Natural killer cell treated with Interleukin-12 subunit alpha and Interleukin-12 subunit beta and Interleukin-15 and Interleukin-18, amount 100 ng/mL, for 72 hours (primary cell): ENCODE results near the gene STAMBPL1. TPM values are rescaled to one million over a fixed set of nuclear protein-coding genes. Genes with fewer than 3 reads are reported as not detected.
A peak's percentile ranks its signal among the peaks of the same experiment; 100 is the strongest.

Experiments
- ATAC-seq, 2 donors: fragments of 150-1000 bp; cut with Tn5 transposase in 1 of 2; sonication (Bioruptor Pico), chemical (Tn5 transposase) in 1 of 2; 2 replicates each; pipeline ENCODE4 v1.10.0; 2021
- DNase-seq: peaks from one replicate; pipeline ENCODE4 v3.0.0; 2022; ENCODE audit warnings: low spot score
- H3K27ac Mint-ChIP-seq, 2 donors: 1 replicate in 1 of 2; 2 replicates in 1 of 2; pipeline ENCODE4 v1.8.0; 2022; ENCODE audit warnings: mixed read lengths in 2 of 2, mild to moderate bottlenecking in 1 of 2, moderate library complexity in 1 of 2
- H3K27me3 Mint-ChIP-seq, 2 donors: 1 replicate in 1 of 2; 2 replicates in 1 of 2; pipeline ENCODE4 v1.8.0; 2022; ENCODE audit warnings: mixed read lengths in 2 of 2
- H3K36me3 Mint-ChIP-seq: one replicate; pipeline ENCODE4 v1.8.0; 2022; ENCODE audit warnings: mixed read lengths
- H3K4me1 Mint-ChIP-seq, 2 donors: 1 replicate in 1 of 2; 2 replicates in 1 of 2; pipeline ENCODE4 v1.8.0; 2022; ENCODE audit warnings: low read depth in 2 of 2, mixed read lengths in 2 of 2, mild to moderate bottlenecking in 1 of 2
- H3K4me3 Mint-ChIP-seq: one replicate; pipeline ENCODE4 v1.8.0; 2022; ENCODE audit warnings: mixed read lengths
- H3K9me3 Mint-ChIP-seq: 2 replicates; pipeline ENCODE4 v1.8.0; 2022; ENCODE audit warnings: mixed read lengths
- total RNA-seq, 2 donors: library from RNA; stranded (reverse); gene quantifications; one replicate each; pipeline ENCODE4 v1.2.3, GENCODE V29; 2022

Gene STAMBPL1
- total RNA-seq, 2 donors from 2014 or later = 21.0 to 37.6 TPM

DNA sequence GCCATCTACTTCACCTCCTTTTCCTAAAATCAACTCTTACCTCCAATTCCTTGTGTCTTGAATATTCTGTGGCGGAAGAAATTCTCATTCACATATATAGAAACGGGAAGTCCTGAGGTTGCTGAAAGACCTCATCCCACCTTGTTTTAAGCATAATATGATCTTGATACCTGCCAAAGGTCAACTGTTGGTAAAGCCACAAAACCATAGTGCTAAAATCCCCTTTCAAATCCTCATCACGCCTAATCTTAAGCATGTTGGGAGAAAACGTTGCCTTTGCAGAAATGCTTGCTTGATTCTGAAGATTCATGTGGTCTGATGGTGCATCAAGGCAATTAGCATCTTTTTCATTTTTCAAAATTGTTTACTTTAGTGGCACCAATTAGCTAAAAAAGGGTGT, 36.9 kb upstream of the STAMBPL1 start:
- Mint-ChIP-seq H3K36me3 (no peaks in the 10 kb centered on the region), H3K4me1 (peaks cover 7 to 10% of the 10 kb centered on the region in 2 donors), H3K9me3 (no peaks in the 10 kb centered on the region), H3K27ac (no peak overlapping the region), H3K27me3 (peaks cover 6 to 20% of the 10 kb centered on the region in 2 donors), H3K4me3 (no peak overlapping the region)
- ATAC-seq = no peak
- no peak for DNase-seq

GRCh38 chr10:88848499-88848898, 31.5 kb upstream of the STAMBPL1 start:
- Mint-ChIP-seq H3K9me3 (no peaks in the 10 kb centered on the region), H3K27ac (peak overlapping the region; percentile 73 to 82)
- ATAC-seq = peak; percentile 69 to 79

DNA sequence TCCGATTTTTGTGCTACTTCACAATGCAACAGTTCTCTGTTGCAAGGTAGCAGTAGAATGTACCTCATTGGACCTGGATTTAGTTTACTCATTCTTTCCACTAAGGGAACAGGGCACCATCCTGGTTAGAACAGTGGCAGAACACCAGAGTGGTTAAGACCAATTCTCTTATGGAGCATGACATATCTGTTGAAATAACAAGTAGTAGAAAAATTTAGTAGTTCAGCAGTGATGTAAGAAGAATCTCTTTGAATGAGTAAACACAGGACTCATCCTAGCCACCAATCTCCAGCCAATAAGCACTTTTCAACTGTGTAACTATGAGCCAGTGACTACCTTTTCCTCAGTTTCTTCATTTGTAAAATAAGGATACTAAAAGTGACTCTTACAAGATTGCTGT, 30.8 kb upstream of the STAMBPL1 start:
- peaks cover 25 to 31% of the 10 kb centered on the region in 2 donors for H3K4me1 Mint-ChIP-seq
- H3K9me3 Mint-ChIP-seq = no peaks in the 10 kb centered on the region
- ATAC-seq (peak; percentile 75 to 81), DNase-seq (no peak)
- peak overlapping the region; percentile 74 for H3K4me3 Mint-ChIP-seq
- peak overlapping the region; percentile 73 to 82 for H3K27ac Mint-ChIP-seq
- H3K36me3 Mint-ChIP-seq = no peaks in the 10 kb centered on the region
- peaks cover 4 to 14% of the 10 kb centered on the region in 2 donors for H3K27me3 Mint-ChIP-seq

More at GRCh38 chr10:88848499-88848898, 31.5 kb upstream of the STAMBPL1 start:
- Mint-ChIP-seq H3K4me3 (peak overlapping the region; percentile 74), H3K27me3 (peaks cover 6 to 20% of the 10 kb centered on the region in 2 donors), H3K4me1 (peaks cover 25 to 30% of the 10 kb centered on the region in 2 donors), H3K36me3 (no peaks in the 10 kb centered on the region)
- no peak for DNase-seq

DNA sequence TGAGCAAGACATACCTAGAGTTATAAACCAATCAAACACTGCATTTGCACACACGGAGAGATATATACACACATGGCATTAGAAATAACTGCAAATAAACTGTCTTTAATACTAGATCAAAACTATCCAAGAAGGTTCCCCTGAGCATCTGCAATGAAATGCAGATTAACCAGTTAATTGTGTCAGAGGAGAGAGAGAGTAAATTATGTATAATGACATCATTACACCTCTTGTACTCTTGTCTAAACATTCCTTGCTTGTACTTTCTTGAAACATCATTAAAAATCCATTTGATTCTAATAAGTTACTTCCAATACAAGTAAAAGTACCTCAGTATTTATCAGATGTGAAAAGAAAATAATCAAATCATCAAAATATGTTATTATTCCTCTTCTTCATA, 29.3 kb upstream of the STAMBPL1 start:
- ATAC-seq (no peak), DNase-seq (no peak)
- Mint-ChIP-seq H3K36me3 (no peaks in the 10 kb centered on the region), H3K27ac (no peak overlapping the region), H3K4me3 (no peak overlapping the region), H3K9me3 (no peaks in the 10 kb centered on the region), H3K4me1 (peaks cover 25 to 31% of the 10 kb centered on the region in 2 donors), H3K27me3 (peaks cover 0 to 4% of the 10 kb centered on the region in 2 donors)

- Mint-ChIP-seq H3K9me3 (no peaks in the 10 kb centered on the region), H3K36me3 (no peaks in the 10 kb centered on the region), H3K27ac (no peak within 1 kb of the TSS), H3K4me3 (peak within 1 kb of the TSS; percentile 28), H3K27me3 (no peaks in the 10 kb centered on the region), H3K4me1 (peaks cover 25 to 31% of the 10 kb centered on the region in 2 donors)
- DNase-seq (no peak), ATAC-seq (peak; percentile 67 to 71)
Measured at GRCh38 chr10:88851706-88852105, 28.3 kb upstream of the STAMBPL1 start, which contains the start of gene ANKRD22. TSS of gene ANKRD22 (minus strand) at chr10:88851844. CDS start at chr10:88851607, 237 bp downstream.

DNA sequence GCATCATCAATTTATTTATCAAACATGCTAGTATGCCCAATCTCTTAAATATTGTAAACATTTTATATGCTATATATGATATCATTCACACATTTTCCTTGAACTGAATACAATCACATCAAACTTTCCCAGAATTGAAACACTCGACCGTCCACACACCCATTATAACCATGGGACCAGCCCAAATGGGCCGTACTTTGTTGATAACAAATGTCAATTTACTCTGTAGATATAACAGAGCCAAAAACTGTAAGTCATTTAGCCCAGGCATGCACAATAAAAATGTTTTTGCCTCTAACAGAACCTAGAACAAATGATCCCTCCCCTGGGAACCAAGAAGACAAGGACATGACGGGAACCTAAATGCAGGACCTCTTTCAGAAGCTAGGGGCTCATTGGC, 27.7 kb upstream of the STAMBPL1 start:
- no peak for ATAC-seq

DNA sequence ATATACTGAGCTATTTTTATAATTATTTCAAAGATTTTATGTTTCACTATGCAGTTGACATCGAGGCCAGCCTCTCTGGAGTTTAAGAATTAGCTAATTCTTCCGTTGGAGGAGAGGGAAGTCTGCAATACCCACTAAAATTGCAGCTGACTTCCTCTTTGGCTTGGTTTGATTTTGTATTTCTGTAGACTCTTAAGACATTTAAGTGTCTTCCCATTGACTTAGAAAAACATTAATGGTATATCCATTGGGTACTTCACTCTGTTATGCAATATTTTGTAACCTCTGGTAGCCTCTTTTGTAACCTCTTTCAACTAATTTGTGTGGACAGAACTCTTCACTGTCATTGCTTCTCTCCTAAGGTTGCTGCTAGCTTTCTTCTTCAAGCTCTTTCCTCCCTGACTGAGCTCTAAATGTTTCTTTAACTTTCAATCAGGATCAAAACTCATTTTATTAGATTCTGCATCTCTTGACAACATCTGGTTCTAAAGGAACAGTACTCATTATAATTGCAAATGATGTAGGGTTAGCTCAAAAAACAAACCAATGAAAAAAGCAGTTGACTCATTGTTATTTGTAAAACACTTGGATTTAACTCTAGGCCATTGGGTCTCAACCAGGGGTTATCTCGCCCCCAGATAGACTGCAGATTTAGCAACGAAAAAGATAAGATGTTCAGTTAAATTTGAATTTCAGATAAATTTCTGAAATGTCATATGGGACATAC, 26.7 kb upstream of the STAMBPL1 start:
- ATAC-seq = no peak
- H3K4me3 Mint-ChIP-seq = no peak overlapping the region
- no peaks in the 10 kb centered on the region for H3K36me3 Mint-ChIP-seq
- peaks cover 23 to 24% of the 10 kb centered on the region in 2 donors for H3K4me1 Mint-ChIP-seq
- no peak overlapping the region for H3K27ac Mint-ChIP-seq
- DNase-seq = no peak
- no peaks in the 10 kb centered on the region for H3K27me3 Mint-ChIP-seq
- no peaks in the 10 kb centered on the region for H3K9me3 Mint-ChIP-seq

More for the DNA sequence above, 27.7 kb upstream of the STAMBPL1 start:
- Mint-ChIP-seq H3K4me1 (peaks cover 25 to 31% of the 10 kb centered on the region in 2 donors), H3K36me3 (no peaks in the 10 kb centered on the region), H3K4me3 (no peak overlapping the region), H3K27ac (no peak overlapping the region), H3K9me3 (no peaks in the 10 kb centered on the region), H3K27me3 (no peaks in the 10 kb centered on the region)
- DNase-seq = no peak

- no peaks in the 10 kb centered on the region for H3K36me3 Mint-ChIP-seq
- ATAC-seq (no peak), DNase-seq (no peak)
- no peak overlapping the region for H3K4me3 Mint-ChIP-seq
- no peak overlapping the region for H3K27ac Mint-ChIP-seq
- H3K4me1 Mint-ChIP-seq = peaks cover 11 to 14% of the 10 kb centered on the region in 2 donors
- no peaks in the 10 kb centered on the region for H3K27me3 Mint-ChIP-seq
- no peaks in the 10 kb centered on the region for H3K9me3 Mint-ChIP-seq
Measured at GRCh38 chr10:88854684-88855083, 25.4 kb upstream of the STAMBPL1 start.

DNA sequence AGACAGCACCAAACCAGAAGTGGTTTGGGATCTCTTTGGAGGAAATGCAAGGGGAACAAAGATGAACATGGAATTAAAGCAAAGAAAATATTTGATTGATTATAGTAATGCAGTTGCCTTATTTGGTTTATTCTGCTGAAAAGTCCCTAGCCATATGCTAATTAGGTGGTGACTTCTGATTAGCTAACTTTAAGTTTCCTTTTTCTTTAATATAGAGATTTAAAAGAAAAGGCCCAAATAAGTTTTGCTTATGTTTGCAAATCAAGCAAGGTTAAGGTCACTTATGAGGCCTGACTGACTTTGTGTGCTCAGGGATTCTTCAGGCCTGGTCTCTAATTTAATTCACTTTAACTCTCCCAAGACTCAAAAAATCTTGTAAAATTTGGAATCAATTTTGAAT, 22.2 kb upstream of the STAMBPL1 start:
- peaks cover 3% of the 10 kb centered on the region in 2 donors for H3K27me3 Mint-ChIP-seq
- H3K4me3 Mint-ChIP-seq = no peak overlapping the region
- ATAC-seq (no peak), DNase-seq (no peak)
- no peak overlapping the region for H3K27ac Mint-ChIP-seq
- no peaks in the 10 kb centered on the region for H3K36me3 Mint-ChIP-seq
- H3K9me3 Mint-ChIP-seq = no peaks in the 10 kb centered on the region
- H3K4me1 Mint-ChIP-seq = peaks cover 5 to 6% of the 10 kb centered on the region in 2 donors

- ATAC-seq = no peak
- DNase-seq = no peak
- peaks cover under 1 to 1% of the 10 kb centered on the region in 2 donors for H3K4me1 Mint-ChIP-seq
- no peaks in the 10 kb centered on the region for H3K36me3 Mint-ChIP-seq
- H3K9me3 Mint-ChIP-seq = no peaks in the 10 kb centered on the region
- H3K27ac Mint-ChIP-seq = no peak overlapping the region
- peaks cover 5 to 10% of the 10 kb centered on the region in 2 donors for H3K27me3 Mint-ChIP-seq
- H3K4me3 Mint-ChIP-seq = no peak overlapping the region
Measured at GRCh38 chr10:88858491-88858890, 21.6 kb upstream of the STAMBPL1 start.

- DNase-seq (no peak), ATAC-seq (no peak)
- H3K27ac Mint-ChIP-seq = no peak overlapping the region
- H3K36me3 Mint-ChIP-seq = no peaks in the 10 kb centered on the region
- H3K27me3 Mint-ChIP-seq = peaks cover 5 to 10% of the 10 kb centered on the region in 2 donors
- no peak overlapping the region for H3K4me3 Mint-ChIP-seq
- no peaks in the 10 kb centered on the region for H3K9me3 Mint-ChIP-seq
- H3K4me1 Mint-ChIP-seq = no peaks in the 10 kb centered on the region
Measured at GRCh38 chr10:88861036-88861435, 19.0 kb upstream of the STAMBPL1 start.

DNA sequence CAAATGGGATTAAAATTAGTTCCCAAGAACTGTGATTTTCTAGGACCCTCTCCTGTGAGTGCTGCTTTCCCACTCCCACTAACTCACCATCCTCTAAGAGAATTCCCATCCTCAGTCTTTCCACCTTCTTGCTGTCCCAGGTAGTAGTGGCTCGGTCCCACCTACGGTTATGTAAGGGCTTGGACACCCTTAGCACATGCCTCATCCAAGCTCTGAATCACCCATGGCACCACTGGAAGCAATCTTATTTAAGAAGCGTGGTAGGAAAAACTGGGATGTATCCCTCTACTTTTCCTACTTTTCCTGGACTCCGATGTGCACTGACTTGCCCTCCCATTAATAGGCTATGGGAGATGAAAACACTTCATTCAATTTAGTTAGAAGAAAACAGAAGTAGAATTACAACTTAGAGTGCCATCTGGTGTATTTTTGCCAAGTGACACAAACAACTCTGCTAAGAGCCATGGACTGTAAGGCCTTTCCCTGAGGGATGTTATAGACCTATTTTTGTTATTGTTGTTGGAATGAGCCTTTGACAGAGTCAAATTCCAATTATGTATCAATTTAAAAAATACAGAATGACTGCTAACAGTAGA, 14.7 kb upstream of the STAMBPL1 start:
- no peaks in the 10 kb centered on the region for H3K4me1 Mint-ChIP-seq
- peaks cover 5 to 10% of the 10 kb centered on the region in 2 donors for H3K27me3 Mint-ChIP-seq
- DNase-seq = no peak
- H3K27ac Mint-ChIP-seq = no peak overlapping the region
- no peak overlapping the region for H3K4me3 Mint-ChIP-seq
- no peaks in the 10 kb centered on the region for H3K36me3 Mint-ChIP-seq
- ATAC-seq = no peak
- H3K9me3 Mint-ChIP-seq = no peaks in the 10 kb centered on the region

DNA sequence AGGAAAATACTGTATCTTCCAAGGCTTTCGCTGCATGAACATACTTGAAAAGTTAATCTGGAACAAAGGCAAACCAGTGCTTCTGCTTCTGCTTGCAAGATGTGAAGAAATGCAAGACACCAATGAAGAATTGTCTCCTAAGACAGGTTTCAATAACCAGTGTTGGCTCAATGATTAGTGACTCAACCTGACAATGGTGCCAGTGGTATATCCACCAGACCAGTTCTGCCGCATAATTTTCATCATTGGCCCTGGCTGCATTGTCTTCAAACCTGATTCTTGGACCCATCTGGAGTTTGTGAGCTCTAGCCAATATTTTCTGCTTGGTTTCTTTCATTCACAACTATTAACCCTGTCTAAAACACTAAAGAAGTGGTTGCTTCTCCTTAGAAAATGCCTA, 13.6 kb upstream of the STAMBPL1 start:
- Mint-ChIP-seq H3K9me3 (peaks cover 3% of the 10 kb centered on the region), H3K27ac (no peak overlapping the region), H3K36me3 (no peaks in the 10 kb centered on the region), H3K4me3 (no peak overlapping the region), H3K27me3 (peaks cover 7 to 10% of the 10 kb centered on the region in 2 donors), H3K4me1 (no peaks in the 10 kb centered on the region)
- ATAC-seq = no peak
- DNase-seq = no peak

GRCh38 chr10:88870089-88870488, 10.0 kb upstream of the STAMBPL1 start:
- DNase-seq (no peak), ATAC-seq (no peak)

More at GRCh38 chr10:88870089-88870488, 10.0 kb upstream of the STAMBPL1 start:
- peaks cover 3% of the 10 kb centered on the region for H3K9me3 Mint-ChIP-seq
- H3K4me1 Mint-ChIP-seq = no peaks in the 10 kb centered on the region
- H3K27me3 Mint-ChIP-seq = peaks cover 2 to 7% of the 10 kb centered on the region in 2 donors
- H3K27ac Mint-ChIP-seq = no peak overlapping the region
- no peaks in the 10 kb centered on the region for H3K36me3 Mint-ChIP-seq
- H3K4me3 Mint-ChIP-seq = no peak overlapping the region
